Testis (tissue), 5 donors: ENCODE measurements around the gene NDUFA1. TPM values are rescaled to one million over a fixed set of nuclear protein-coding genes. Genes with fewer than 3 reads are reported as not detected.
"Not testable (repeated sequence)": the region's sequence is repeated elsewhere in the genome, so short reads cannot be mapped to it uniquely, and the experiment has no call there.

Source experiments
- DNase-seq: peaks from one replicate; pipeline ENCODE4 v3.0.0-alpha.2; 2019
- H3K27ac ChIP-seq, 2 donors: fragments of 200-600 bp; sonication (generic); one replicate each; pipeline ENCODE4 v1.5.1; 2019
- H3K27me3 ChIP-seq: fragments of 200-600 bp; sonication (generic); one replicate; pipeline ENCODE4 v1.5.1; 2019
- H3K36me3 ChIP-seq: fragments of 200-600 bp; sonication (generic); one replicate; pipeline ENCODE4 v1.5.1; 2017; ENCODE audit warnings: low read depth; ENCODE audit errors: missing control alignments
- H3K4me1 ChIP-seq: fragments of 200-600 bp; sonication (generic); one replicate; pipeline ENCODE4 v1.5.1; 2019
- H3K4me3 ChIP-seq, 2 donors: fragments of 200-600 bp; sonication (generic); one replicate each; pipeline ENCODE4 v1.5.1; 2017 to 2019
- H3K9me3 ChIP-seq: fragments of 200-600 bp; sonication (generic); one replicate; pipeline ENCODE4 v1.5.1; 2017
- POLR2A ChIP-seq: fragments of 450-650 bp; IDR thresholded peaks from one replicate; pipeline ENCODE4 v1.6.1; 2017; ENCODE audit warnings: antibody characterized with exemption, mild to moderate bottlenecking, moderate library complexity
- WGBS, 2 donors: methylation state at CpG; one replicate each; pipeline ENCODE4 v1.1.5; 2018; 5-methylcytosine and 5-hydroxymethylcytosine counted together
- intact Hi-C: fragments of 100-400 bp; cut with DNase I; formaldehyde crosslinking; loops from one replicate; pipeline ENCODE4 v1.15.1; 2023; ENCODE audit warnings: low total_unique reads
- long read RNA-seq, 2 donors: transcript quantifications; one replicate each; lab custom pipeline, GENCODE V29; 2026
- polyA plus RNA-seq: library from polyadenylated mRNA; stranded (reverse); fragments of 350-450 nt; fragmentation: Illumina TruSeq; extraction: RNeasy Lipid Tissue Mini Kit (QIAGEN cat#74804); gene quantifications from one replicate; pipeline ENCODE4 v1.2.3, GENCODE V29; 2014; ENCODE audit warnings: low read depth, low replicate concordance; ENCODE audit not compliant: insufficient read depth
- total RNA-seq, 2 donors: library from RNA; depleted of rRNA; stranded (reverse); fragments of >200 nt; gene quantifications; one replicate each; pipeline ENCODE4 v1.2.3, GENCODE V29; 2016
- TF ChIP-seq, protein P1 (sequence below), 3 experiments: fragments of 450-650 bp in 2 of 3; fragments of 200-600 bp in 1 of 3; sonication (generic) in 1 of 3; IDR thresholded peaks; one replicate each; pipeline ENCODE4 v1.5.1; 2016 to 2019; ENCODE audit warnings: antibody characterized with exemption in 3 of 3, mild to moderate bottlenecking in 2 of 3, moderate library complexity in 1 of 3

The NDUFA1 gene
- 10 to 100 TPM; 36.6 to 41.0 TPM for total RNA-seq
- polyA plus RNA-seq: 74.8 TPM
- long read RNA-seq, donor 1, transcript NDUFA1-201 (3 exons, 766 nt): major isoform, 213 of 218 reads
- long read RNA-seq, donor 1, partial matches to known transcripts: 5 of 218 reads
- long read RNA-seq, donor 1, other reads (novel, unspliced or antisense): 0 of 218 reads
- long read RNA-seq, donor 2, transcript NDUFA1-201 (3 exons, 766 nt): major isoform, 111 of 121 reads
- long read RNA-seq, donor 2, partial matches to known transcripts: 10 of 121 reads
- long read RNA-seq, donor 2, other reads (novel, unspliced or antisense): 0 of 121 reads

DNA sequence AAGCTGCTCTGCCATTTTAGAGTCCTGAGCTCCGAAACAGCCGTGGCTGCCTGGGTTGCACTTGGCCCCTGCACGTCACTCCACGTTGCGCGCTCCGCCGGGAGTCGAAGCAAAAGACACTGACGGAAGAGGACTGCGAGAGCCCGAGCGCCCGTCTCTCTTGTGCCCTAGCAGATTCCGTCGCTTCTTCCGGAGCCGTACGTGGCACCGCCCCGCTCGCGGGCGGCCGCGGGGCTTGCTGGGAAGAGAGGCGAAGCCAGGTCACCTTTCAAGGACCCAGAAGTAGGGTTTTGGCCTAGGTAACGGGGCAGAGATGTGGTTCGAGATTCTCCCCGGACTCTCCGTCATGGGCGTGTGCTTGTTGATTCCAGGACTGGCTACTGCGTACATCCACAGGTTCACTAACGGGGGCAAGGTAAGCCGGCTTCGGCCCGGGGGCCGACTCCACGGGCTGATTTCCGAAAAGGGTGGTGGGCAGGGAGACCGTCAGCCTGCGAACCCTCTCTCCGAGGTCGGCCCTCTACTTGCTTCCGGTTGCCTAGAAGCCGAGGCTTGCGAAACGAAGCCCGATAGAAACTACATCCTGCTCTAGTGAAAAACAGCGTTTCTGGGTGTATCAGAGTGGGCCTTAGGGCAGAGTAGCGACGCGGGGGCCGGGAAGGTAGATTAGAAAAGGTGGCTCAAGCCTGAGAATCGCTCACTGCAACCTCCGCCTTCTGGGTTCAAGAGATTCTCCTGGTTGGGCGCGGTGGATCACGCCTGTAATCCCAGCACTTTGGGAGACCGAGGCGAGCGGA is at the start of gene NDUFA1, which contains the start of gene RNF113A:
Gene NDUFA1 (plus strand): TSS at position 234 of the 797 bp plus-strand sequence. CDS start 80 bp downstream, at position 314.
Gene RNF113A (minus strand): TSS at position 135 of the 797 bp plus-strand sequence. CDS start 120 bp downstream, at position 15.
- H3K27ac ChIP-seq: peak within 1 kb of the TSS; percentile 86 to 87
- H3K9me3 ChIP-seq: no peaks in the 10 kb centered on the region
- DNase-seq: peak; percentile 87
- TF ChIP-seq, protein P1, sequence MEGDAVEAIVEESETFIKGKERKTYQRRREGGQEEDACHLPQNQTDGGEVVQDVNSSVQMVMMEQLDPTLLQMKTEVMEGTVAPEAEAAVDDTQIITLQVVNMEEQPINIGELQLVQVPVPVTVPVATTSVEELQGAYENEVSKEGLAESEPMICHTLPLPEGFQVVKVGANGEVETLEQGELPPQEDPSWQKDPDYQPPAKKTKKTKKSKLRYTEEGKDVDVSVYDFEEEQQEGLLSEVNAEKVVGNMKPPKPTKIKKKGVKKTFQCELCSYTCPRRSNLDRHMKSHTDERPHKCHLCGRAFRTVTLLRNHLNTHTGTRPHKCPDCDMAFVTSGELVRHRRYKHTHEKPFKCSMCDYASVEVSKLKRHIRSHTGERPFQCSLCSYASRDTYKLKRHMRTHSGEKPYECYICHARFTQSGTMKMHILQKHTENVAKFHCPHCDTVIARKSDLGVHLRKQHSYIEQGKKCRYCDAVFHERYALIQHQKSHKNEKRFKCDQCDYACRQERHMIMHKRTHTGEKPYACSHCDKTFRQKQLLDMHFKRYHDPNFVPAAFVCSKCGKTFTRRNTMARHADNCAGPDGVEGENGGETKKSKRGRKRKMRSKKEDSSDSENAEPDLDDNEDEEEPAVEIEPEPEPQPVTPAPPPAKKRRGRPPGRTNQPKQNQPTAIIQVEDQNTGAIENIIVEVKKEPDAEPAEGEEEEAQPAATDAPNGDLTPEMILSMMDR (IDR thresholded peaks at IDR 0.05): no peak
- no peak for TF ChIP-seq POLR2A
- intact Hi-C loops: no loop called here
- H3K27me3 ChIP-seq: no peaks in the 10 kb centered on the region
- no peaks in the 10 kb centered on the region for H3K4me1 ChIP-seq
- peak within 1 kb of the TSS; percentile 60 to 83 for H3K4me3 ChIP-seq
- H3K36me3 ChIP-seq: no peaks in the 10 kb centered on the region
- 0 to 1% methylated on average over 1 to 12 of the region's 62 CpGs for WGBS, 2 donors

DNA sequence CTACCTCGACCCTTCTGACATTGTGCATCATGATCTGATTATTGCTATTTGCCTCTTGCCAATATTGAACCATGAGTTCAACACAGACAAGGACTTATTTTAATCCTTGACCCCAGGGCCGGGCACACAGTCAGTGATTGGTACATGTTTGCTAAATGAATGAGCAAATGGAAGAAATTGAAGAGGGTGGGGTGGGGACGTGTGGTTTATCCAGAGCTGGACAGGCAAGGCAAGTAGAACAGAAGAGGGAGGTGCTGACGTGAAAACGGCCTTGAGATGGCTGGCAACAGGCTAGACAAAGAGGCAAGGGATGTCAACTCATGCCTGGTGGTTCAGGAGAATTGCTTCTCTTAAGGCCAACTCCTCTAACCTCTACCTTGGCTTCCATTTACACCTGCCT is 47.4 kb upstream of the NDUFA1 start:
- H3K27ac ChIP-seq, H3K27me3 ChIP-seq, H3K4me3 ChIP-seq, DNase-seq, H3K9me3 ChIP-seq, intact Hi-C loops, H3K4me1 ChIP-seq, H3K36me3 ChIP-seq: not testable (repeated sequence)
- WGBS, 2 donors: 42 to 60% methylated on average over 2 of the region's 5 CpGs

- intact Hi-C loops: no loop called here
- 60 to 68% methylated on average over 7 of the region's 7 CpGs for WGBS, 2 donors
- Histone ChIP-seq H3K4me1 (no peaks in the 10 kb centered on the region), H3K9me3 (no peaks in the 10 kb centered on the region), H3K27me3 (no peaks in the 10 kb centered on the region), H3K36me3 (no peaks in the 10 kb centered on the region), H3K27ac (no peak overlapping the region), H3K4me3 (no peak overlapping the region)
- TF ChIP-seq, protein P1 (IDR thresholded peaks at IDR 0.05): no peak
- TF ChIP-seq POLR2A: no peak
- no peak for DNase-seq
Measured at GRCh38 chrX:119826399-119826959, 45.2 kb upstream of the NDUFA1 start.

DNA sequence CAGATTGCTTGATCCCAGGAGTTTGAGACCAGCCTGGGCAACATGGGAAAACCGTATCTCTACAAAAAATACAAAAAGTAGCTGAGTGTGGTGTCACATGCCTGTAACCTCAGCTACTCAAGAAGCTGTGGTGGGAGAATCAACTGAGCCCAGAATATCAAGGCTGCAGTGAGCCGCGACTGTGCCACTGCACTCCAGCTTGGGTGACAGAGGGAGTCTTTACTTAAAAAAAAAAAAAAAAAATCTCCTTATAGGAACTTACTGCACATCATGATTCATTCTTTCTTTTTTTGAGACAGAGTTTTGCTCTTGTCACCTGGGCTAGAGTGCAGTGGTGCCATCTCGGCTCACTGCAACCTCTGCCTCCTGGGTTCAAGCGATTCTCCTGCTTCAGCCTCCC is 43.2 kb upstream of the NDUFA1 start:
- no peaks in the 10 kb centered on the region for H3K4me1 ChIP-seq
- no peaks in the 10 kb centered on the region for H3K36me3 ChIP-seq
- no peaks in the 10 kb centered on the region for H3K27me3 ChIP-seq
- no peak for TF ChIP-seq POLR2A
- TF ChIP-seq, protein P1 (IDR thresholded peaks at IDR 0.05): no peak
- intact Hi-C loops: no loop called here
- DNase-seq: no peak
- H3K9me3 ChIP-seq: no peaks in the 10 kb centered on the region
- 96 to 100% methylated on average over 4 to 5 of the region's 5 CpGs for WGBS, 2 donors
- H3K27ac ChIP-seq: no peak overlapping the region
- H3K4me3 ChIP-seq: no peak overlapping the region

- no peaks in the 10 kb centered on the region for H3K27me3 ChIP-seq
- intact Hi-C loops: no loop called here
- H3K27ac ChIP-seq: no peak overlapping the region
- H3K36me3 ChIP-seq: no peaks in the 10 kb centered on the region
- TF ChIP-seq, protein P1 (IDR thresholded peaks at IDR 0.05): no peak
- no peak for TF ChIP-seq POLR2A
- H3K4me3 ChIP-seq: no peak overlapping the region
- no peak for DNase-seq
- no peaks in the 10 kb centered on the region for H3K9me3 ChIP-seq
- H3K4me1 ChIP-seq: no peaks in the 10 kb centered on the region
- 81 to 83% methylated on average over 3 of the region's 3 CpGs for WGBS, 2 donors
Measured at GRCh38 chrX:119833905-119834304, 37.7 kb upstream of the NDUFA1 start.
